Parathyroid adenoma (tissue), 2 donors: ENCODE results near the gene DCTN1.
"Not testable (repeated sequence)": the region's sequence is repeated elsewhere in the genome, so short reads cannot be mapped to it uniquely, and the experiment has no call there.

Source experiments
- H2AFZ ChIP-seq: fragments of 300-600 bp; sonication (generic); one replicate; pipeline ENCODE4 v1.7.0; 2017; ENCODE audit warnings: antibody characterized with exemption, mild to moderate bottlenecking
- H3K27ac ChIP-seq: fragments of 300-600 bp; sonication (generic); one replicate; pipeline ENCODE4 v1.7.0; 2017
- H3K27me3 ChIP-seq: fragments of 300-600 bp; sonication (generic); one replicate; pipeline ENCODE4 v1.7.0; 2017; ENCODE audit warnings: low read length; ENCODE audit not compliant: control insufficient read depth, insufficient read depth
- H3K36me3 ChIP-seq: fragments of 300-600 bp; sonication (generic); one replicate; pipeline ENCODE4 v1.7.0; 2017; ENCODE audit warnings: low read length; ENCODE audit not compliant: control insufficient read depth, insufficient read depth
- H3K4me1 ChIP-seq: fragments of 300-600 bp; sonication (generic); one replicate; pipeline ENCODE4 v1.7.0; 2017; ENCODE audit warnings: control low read depth
- H3K4me2 ChIP-seq: fragments of 300-600 bp; sonication (generic); one replicate; pipeline ENCODE4 v1.7.0; 2017; ENCODE audit warnings: low read length
- H3K4me3 ChIP-seq: fragments of 300-600 bp; sonication (generic); one replicate; pipeline ENCODE4 v1.7.0; 2017; ENCODE audit warnings: low read depth, low read length
- H3K79me2 ChIP-seq: fragments of 300-600 bp; sonication (generic); one replicate; pipeline ENCODE4 v1.7.0; 2017; ENCODE audit warnings: control low read depth
- H3K9ac ChIP-seq: fragments of 300-600 bp; sonication (generic); one replicate; pipeline ENCODE4 v1.7.0; 2017; ENCODE audit warnings: mild to moderate bottlenecking
- H3K9me3 ChIP-seq: fragments of 300-600 bp; sonication (generic); one replicate; pipeline ENCODE4 v1.7.0; 2017; ENCODE audit warnings: low read length; ENCODE audit not compliant: control insufficient read depth
- CTCF ChIP-seq: fragments of 300-600 bp; sonication (generic); IDR thresholded peaks from one replicate; pipeline ENCODE4 v1.7.0; 2017; ENCODE audit warnings: antibody characterized with exemption, mild to moderate bottlenecking
- donor health status: primary hyperparathyroidism.

Gene DCTN1

GRCh38 chr2:74349889-74350288 lies 30.2 kb downstream of the DCTN1 start:
- Histone ChIP-seq H3K9ac (no peak overlapping the region), H3K9me3 (no peaks in the 10 kb centered on the region), H3K36me3 (no peaks in the 10 kb centered on the region), H3K4me1 (peaks cover 24% of the 10 kb centered on the region), H3K79me2 (no peaks in the 10 kb centered on the region), H3K4me2 (no peak overlapping the region), H3K27ac (peak overlapping the region; percentile 19), H3K4me3 (no peak overlapping the region), H3K27me3 (no peaks in the 10 kb centered on the region), H2AFZ (peak overlapping the region; percentile 23)
- no peak for TF ChIP-seq CTCF

GRCh38 chr2:74347742-74348141 lies 32.4 kb downstream of the DCTN1 start:
- Histone ChIP-seq H3K9ac (no peak overlapping the region), H3K4me2 (no peak overlapping the region)
- no peak for TF ChIP-seq CTCF

GRCh38 chr2:74347303-74347702 lies 32.8 kb downstream of the DCTN1 start:
- Histone ChIP-seq H3K79me2 (no peaks in the 10 kb centered on the region), H3K4me2 (no peak overlapping the region), H3K4me3 (no peak overlapping the region), H3K4me1 (peaks cover 24% of the 10 kb centered on the region), H3K9ac (no peak overlapping the region), H3K27ac (no peak overlapping the region), H3K27me3 (no peaks in the 10 kb centered on the region), H3K36me3 (no peaks in the 10 kb centered on the region), H3K9me3 (no peaks in the 10 kb centered on the region), H2AFZ (peak overlapping the region; percentile 56)
- no peak for TF ChIP-seq CTCF

More at GRCh38 chr2:74347742-74348141, 32.4 kb downstream of the DCTN1 start:
- H3K27ac ChIP-seq: no peak overlapping the region
- peaks cover 24% of the 10 kb centered on the region for H3K4me1 ChIP-seq
- H3K79me2 ChIP-seq: no peaks in the 10 kb centered on the region
- H3K4me3 ChIP-seq: no peak overlapping the region
- H2AFZ ChIP-seq: peak overlapping the region; percentile 56
- H3K27me3 ChIP-seq: no peaks in the 10 kb centered on the region
- H3K9me3 ChIP-seq: no peaks in the 10 kb centered on the region
- H3K36me3 ChIP-seq: no peaks in the 10 kb centered on the region

- no peaks in the 10 kb centered on the region for H3K36me3 ChIP-seq
- peaks cover 19% of the 10 kb centered on the region for H3K4me1 ChIP-seq
- no peak overlapping the region for H3K4me2 ChIP-seq
- H3K79me2 ChIP-seq: no peaks in the 10 kb centered on the region
- H3K27ac ChIP-seq: no peak overlapping the region
- no peak overlapping the region for H3K9ac ChIP-seq
- no peak overlapping the region for H2AFZ ChIP-seq
- H3K4me3 ChIP-seq: no peak overlapping the region
- H3K27me3 ChIP-seq: no peaks in the 10 kb centered on the region
- no peak for TF ChIP-seq CTCF
- no peaks in the 10 kb centered on the region for H3K9me3 ChIP-seq
Measured at GRCh38 chr2:74345272-74345943, 34.7 kb downstream of the DCTN1 start.

GRCh38 chr2:74343316-74343715 lies 36.8 kb downstream of the DCTN1 start, which contains the start of gene SLC4A5:
TSS of gene SLC4A5 (minus strand) at chr2:74343416. CDS start at chr2:74315023, 28,393 bp downstream.
- H2AFZ ChIP-seq: no peak within 1 kb of the TSS
- H3K9me3 ChIP-seq: no peaks in the 10 kb centered on the region
- no peaks in the 10 kb centered on the region for H3K36me3 ChIP-seq
- no peak within 1 kb of the TSS for H3K4me2 ChIP-seq
- no peaks in the 10 kb centered on the region for H3K79me2 ChIP-seq
- H3K4me1 ChIP-seq: peaks cover 10% of the 10 kb centered on the region
- no peak for TF ChIP-seq CTCF
- no peak within 1 kb of the TSS for H3K9ac ChIP-seq
- H3K27me3 ChIP-seq: no peaks in the 10 kb centered on the region
- H3K27ac ChIP-seq: no peak within 1 kb of the TSS
- H3K4me3 ChIP-seq: no peak within 1 kb of the TSS

GRCh38 chr2:74336227-74336626 lies 43.9 kb downstream of the DCTN1 start:
- H3K9me3 ChIP-seq, H3K4me3 ChIP-seq, H2AFZ ChIP-seq, H3K27ac ChIP-seq, H3K79me2 ChIP-seq, H3K9ac ChIP-seq, H3K4me2 ChIP-seq, H3K27me3 ChIP-seq, H3K36me3 ChIP-seq: not testable (repeated sequence)
- peaks cover 18% of the 10 kb centered on the region for H3K4me1 ChIP-seq
